HEK293 (cell line): ENCODE results near the gene POP7.

Source experiments
- CTCF ChIA-PET: fragments of 350-600 bp; formaldehyde crosslinking; extraction: SDS; loops from one replicate; lab custom pipeline; 2021; ENCODE audit warnings: antibody characterized with exemption; lab: Yijun Ruan, JAX
- POLR2A ChIA-PET: fragments of 300-600 bp; formaldehyde crosslinking; extraction: SDS; loops from one replicate; lab custom pipeline; 2020; ENCODE audit warnings: antibody characterized with exemption, inconsistent platforms; lab: Yijun Ruan, JAX
- H3K27ac ChIP-seq: fragments of 200-500 bp; sonication (Bioruptor generic); 2 replicates; pipeline ENCODE4 v1.5.1; 2014; ENCODE audit warnings: low read depth, low read length, control low read depth, inconsistent platforms; ENCODE audit errors: extremely low read depth
- H3K36me3 ChIP-seq, 2 experiments: fragments of 200-500 bp in 1 of 2; sonication (Bioruptor generic) in 1 of 2; 1 replicate in 1 of 2; 2 replicates in 1 of 2; pipeline ENCODE4 v1.5.1; 2014 to 2017; ENCODE audit warnings: inconsistent platforms in 2 of 2, low read length in 2 of 2; ENCODE audit not compliant: control insufficient read depth in 2 of 2, insufficient read depth in 1 of 2
- H3K4me1 ChIP-seq: fragments of 200-500 bp; sonication (Bioruptor generic); 2 replicates; pipeline ENCODE4 v1.5.1; 2014; ENCODE audit warnings: mild to moderate bottlenecking, low read length, inconsistent platforms; ENCODE audit not compliant: control insufficient read depth, insufficient read depth
- H3K4me3 ChIP-seq: 2 replicates; pipeline ENCODE4 v1.5.1; 2011; ENCODE audit warnings: low read depth, mild to moderate bottlenecking, control low read depth, low read length, moderate library complexity
- H3K9me3 ChIP-seq: fragments of 200-500 bp; sonication (Bioruptor generic); 2 replicates; pipeline ENCODE4 v1.5.1; 2014; ENCODE audit warnings: low read depth, low read length, inconsistent platforms; ENCODE audit not compliant: control insufficient read depth, insufficient read depth
- BCL11B ChIP-seq: fragments of 450-650 bp; formaldehyde crosslinking; IDR thresholded peaks from 2 replicates; pipeline ENCODE4 v1.5.1; 2016; ENCODE audit warnings: low read depth, missing biosample characterization, missing genetic modification characterization
- GFI1B ChIP-seq: fragments of 450-650 bp; formaldehyde crosslinking; IDR thresholded peaks from 2 replicates; pipeline ENCODE4 v1.5.1; 2016; ENCODE audit warnings: missing biosample characterization, missing genetic modification characterization
- GLIS2 ChIP-seq: fragments of 450-650 bp; formaldehyde crosslinking; IDR thresholded peaks from 2 replicates; pipeline ENCODE4 v1.5.1; 2016; ENCODE audit warnings: missing biosample characterization, missing genetic modification characterization
- IKZF3 ChIP-seq: fragments of 450-650 bp; IDR thresholded peaks from 2 replicates; pipeline ENCODE4 v1.5.0; 2018; ENCODE audit warnings: missing biosample characterization, mild to moderate bottlenecking, missing genetic modification characterization, moderate library complexity
- KLF16 ChIP-seq: fragments of 450-650 bp; formaldehyde crosslinking; IDR thresholded peaks from 2 replicates; pipeline ENCODE4 v1.5.1; 2017; ENCODE audit warnings: missing biosample characterization, missing genetic modification characterization
- KLF8 ChIP-seq: fragments of 450-650 bp; formaldehyde crosslinking; IDR thresholded peaks from 2 replicates; pipeline ENCODE4 v1.5.1; 2016; ENCODE audit warnings: missing biosample characterization, missing genetic modification characterization
- KLF9 ChIP-seq: fragments of 450-650 bp; formaldehyde crosslinking; IDR thresholded peaks from 2 replicates; pipeline ENCODE4 v1.5.1; 2016; ENCODE audit warnings: missing biosample characterization, missing genetic modification characterization, low read depth
- SCRT1 ChIP-seq: fragments of 450-650 bp; formaldehyde crosslinking; IDR thresholded peaks from 2 replicates; pipeline ENCODE4 v1.5.1; 2016; ENCODE audit warnings: missing biosample characterization, missing genetic modification characterization, borderline replicate concordance
- TCF7L2 ChIP-seq: IDR thresholded peaks from 2 replicates; pipeline ENCODE4 v1.6.1; 2011; ENCODE audit warnings: low read depth, mild to moderate bottlenecking, inconsistent platforms, low read length, moderate library complexity, borderline replicate concordance
- ZNF169 ChIP-seq: fragments of 450-650 bp; formaldehyde crosslinking; IDR thresholded peaks from 2 replicates; pipeline ENCODE4 v1.5.1; 2016; ENCODE audit warnings: missing biosample characterization, missing genetic modification characterization
- ZNF23 ChIP-seq: fragments of 450-650 bp; formaldehyde crosslinking; IDR thresholded peaks from 2 replicates; pipeline ENCODE4 v1.5.1; 2016; ENCODE audit warnings: missing biosample characterization, missing genetic modification characterization, borderline replicate concordance
- ZNF239 ChIP-seq: fragments of 450-650 bp; formaldehyde crosslinking; IDR thresholded peaks from 2 replicates; pipeline ENCODE4 v1.5.1; 2016; ENCODE audit warnings: missing biosample characterization, missing genetic modification characterization
- ZNF292 ChIP-seq: fragments of 450-650 bp; formaldehyde crosslinking; IDR thresholded peaks from 2 replicates; pipeline ENCODE4 v1.5.1; 2016; ENCODE audit warnings: low read depth, missing biosample characterization, missing genetic modification characterization, borderline replicate concordance
- ZNF311 ChIP-seq: fragments of 450-650 bp; formaldehyde crosslinking; IDR thresholded peaks from 2 replicates; pipeline ENCODE4 v1.5.1; 2017; ENCODE audit warnings: missing biosample characterization, missing genetic modification characterization, borderline replicate concordance
- ZNF37A ChIP-seq: fragments of 450-650 bp; IDR thresholded peaks from 2 replicates; pipeline ENCODE4 v1.5.1; 2018; ENCODE audit warnings: missing biosample characterization, missing genetic modification characterization
- ZNF391 ChIP-seq: fragments of 450-650 bp; formaldehyde crosslinking; IDR thresholded peaks from 2 replicates; pipeline ENCODE4 v1.5.1; 2016; ENCODE audit warnings: low read depth, missing biosample characterization, missing genetic modification characterization, borderline replicate concordance
- ZNF561 ChIP-seq: fragments of 450-650 bp; IDR thresholded peaks from 2 replicates; pipeline ENCODE4 v1.5.1; 2018; ENCODE audit warnings: missing biosample characterization, missing genetic modification characterization, borderline replicate concordance
- ZNF626 ChIP-seq: fragments of 450-650 bp; sonication (Bioruptor Pico); formaldehyde crosslinking; IDR thresholded peaks from 2 replicates; pipeline ENCODE4 v1.5.1; 2018; ENCODE audit warnings: missing biosample characterization, missing genetic modification characterization, inconsistent platforms
- ZNF707 ChIP-seq: fragments of 450-650 bp; formaldehyde crosslinking; IDR thresholded peaks from 2 replicates; pipeline ENCODE4 v1.5.1; 2016; ENCODE audit warnings: missing biosample characterization, missing genetic modification characterization
- TF ChIP-seq, protein P1 (sequence below): fragments of 450-650 bp; formaldehyde crosslinking; conservative IDR thresholded peaks from 2 replicates; pipeline ENCODE4 v1.5.1; 2016; ENCODE audit warnings: low read depth, missing biosample characterization, missing genetic modification characterization
- TF ChIP-seq, protein P2 (sequence below): fragments of 450-650 bp; formaldehyde crosslinking; IDR thresholded peaks from 2 replicates; pipeline ENCODE4 v1.5.1; 2016; ENCODE audit warnings: missing biosample characterization, missing genetic modification characterization
- TF ChIP-seq, protein P3 (sequence below): fragments of 450-650 bp; formaldehyde crosslinking; IDR thresholded peaks from 2 replicates; pipeline ENCODE4; 2016; ENCODE audit warnings: missing biosample characterization, missing genetic modification characterization
- TF ChIP-seq, protein P4 (sequence below): fragments of 450-650 bp; formaldehyde crosslinking; IDR thresholded peaks from 2 replicates; pipeline ENCODE4 v1.5.1; 2016; ENCODE audit warnings: missing biosample characterization, missing genetic modification characterization
- TF ChIP-seq, protein P5 (sequence below): fragments of 450-650 bp; formaldehyde crosslinking; IDR thresholded peaks from 2 replicates; pipeline ENCODE4 v1.5.1; 2016; ENCODE audit warnings: missing biosample characterization, missing genetic modification characterization

Gene POP7

DNA sequence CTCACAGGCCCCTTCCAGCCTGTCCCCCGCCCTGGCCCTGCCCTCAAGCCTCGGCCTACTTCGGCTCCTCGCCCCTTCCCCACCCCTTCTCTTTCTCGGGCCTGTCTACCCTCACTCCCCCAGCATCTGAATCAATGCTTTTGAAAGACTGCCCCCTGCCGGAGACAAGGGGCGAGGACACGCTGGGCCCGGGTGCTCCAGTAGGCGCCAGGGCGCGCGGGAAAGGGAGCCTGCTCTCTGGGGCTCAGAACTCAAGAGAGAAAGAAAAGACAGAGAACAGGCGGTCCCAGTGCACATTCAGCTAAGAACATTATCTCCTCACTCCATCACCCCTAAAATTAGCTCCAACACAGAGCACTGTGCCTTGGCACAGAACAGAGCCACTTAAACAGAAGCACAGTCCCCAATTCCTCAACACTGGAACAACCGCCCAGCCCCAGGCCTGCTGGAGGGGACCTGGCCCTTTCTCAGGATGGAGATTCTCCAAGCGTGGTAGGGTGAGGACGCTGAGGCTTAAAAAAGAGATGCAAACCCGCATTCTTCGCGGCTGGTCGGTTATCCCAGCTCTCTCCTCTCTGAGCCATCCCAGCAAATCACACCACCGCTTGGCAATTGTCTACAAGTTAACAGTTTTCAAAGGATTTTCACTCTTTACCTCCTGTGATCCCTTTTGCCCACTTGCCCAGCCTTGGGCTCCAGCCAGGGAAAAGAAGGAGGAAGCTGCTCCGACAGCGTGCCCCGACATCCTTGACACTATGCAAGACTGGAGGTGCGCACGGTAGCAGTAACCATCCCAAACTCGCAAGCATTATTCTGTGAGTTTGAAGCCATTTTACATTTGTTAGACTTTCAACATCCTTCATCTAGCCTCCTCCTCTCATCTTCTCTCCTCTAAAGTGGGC lies 14.0 kb upstream of the POP7 start (continued):
- TF ChIP-seq, protein P1, sequence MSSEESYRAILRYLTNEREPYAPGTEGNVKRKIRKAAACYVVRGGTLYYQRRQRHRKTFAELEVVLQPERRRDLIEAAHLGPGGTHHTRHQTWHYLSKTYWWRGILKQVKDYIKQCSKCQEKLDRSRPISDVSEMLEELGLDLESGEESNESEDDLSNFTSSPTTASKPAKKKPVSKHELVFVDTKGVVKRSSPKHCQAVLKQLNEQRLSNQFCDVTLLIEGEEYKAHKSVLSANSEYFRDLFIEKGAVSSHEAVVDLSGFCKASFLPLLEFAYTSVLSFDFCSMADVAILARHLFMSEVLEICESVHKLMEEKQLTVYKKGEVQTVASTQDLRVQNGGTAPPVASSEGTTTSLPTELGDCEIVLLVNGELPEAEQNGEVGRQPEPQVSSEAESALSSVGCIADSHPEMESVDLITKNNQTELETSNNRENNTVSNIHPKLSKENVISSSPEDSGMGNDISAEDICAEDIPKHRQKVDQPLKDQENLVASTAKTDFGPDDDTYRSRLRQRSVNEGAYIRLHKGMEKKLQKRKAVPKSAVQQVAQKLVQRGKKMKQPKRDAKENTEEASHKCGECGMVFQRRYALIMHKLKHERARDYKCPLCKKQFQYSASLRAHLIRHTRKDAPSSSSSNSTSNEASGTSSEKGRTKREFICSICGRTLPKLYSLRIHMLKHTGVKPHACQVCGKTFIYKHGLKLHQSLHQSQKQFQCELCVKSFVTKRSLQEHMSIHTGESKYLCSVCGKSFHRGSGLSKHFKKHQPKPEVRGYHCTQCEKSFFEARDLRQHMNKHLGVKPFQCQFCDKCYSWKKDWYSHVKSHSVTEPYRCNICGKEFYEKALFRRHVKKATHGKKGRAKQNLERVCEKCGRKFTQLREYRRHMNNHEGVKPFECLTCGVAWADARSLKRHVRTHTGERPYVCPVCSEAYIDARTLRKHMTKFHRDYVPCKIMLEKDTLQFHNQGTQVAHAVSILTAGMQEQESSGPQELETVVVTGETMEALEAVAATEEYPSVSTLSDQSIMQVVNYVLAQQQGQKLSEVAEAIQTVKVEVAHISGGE = no peak
- no peak for TF ChIP-seq ZNF626
- TF ChIP-seq, protein P2, sequence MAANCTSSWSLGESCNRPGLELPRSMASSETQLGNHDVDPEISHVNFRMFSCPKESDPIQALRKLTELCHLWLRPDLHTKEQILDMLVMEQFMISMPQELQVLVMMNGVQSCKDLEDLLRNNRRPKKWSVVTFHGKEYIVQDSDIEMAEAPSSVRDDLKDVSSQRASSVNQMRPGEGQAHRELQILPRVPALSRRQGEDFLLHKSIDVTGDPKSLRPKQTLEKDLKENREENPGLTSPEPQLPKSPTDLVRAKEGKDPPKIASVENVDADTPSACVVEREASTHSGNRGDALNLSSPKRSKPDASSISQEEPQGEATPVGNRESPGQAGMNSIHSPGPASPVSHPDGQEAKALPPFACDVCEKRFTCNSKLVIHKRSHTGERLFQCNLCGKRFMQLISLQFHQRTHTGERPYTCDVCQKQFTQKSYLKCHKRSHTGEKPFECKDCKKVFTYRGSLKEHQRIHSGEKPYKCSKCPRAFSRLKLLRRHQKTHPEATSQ (tag by site-specific recombination) = no peak
- no peak for TF ChIP-seq KLF16 (tag by site-specific recombination)
- peak; percentile 48; the same call in 1 of the 2 replicates for TF ChIP-seq KLF8 (tag by site-specific recombination)
- no peak for TF ChIP-seq ZNF169
- TF ChIP-seq GLIS2 = no peak
- no peak for TF ChIP-seq BCL11B
- TF ChIP-seq, protein P3, sequence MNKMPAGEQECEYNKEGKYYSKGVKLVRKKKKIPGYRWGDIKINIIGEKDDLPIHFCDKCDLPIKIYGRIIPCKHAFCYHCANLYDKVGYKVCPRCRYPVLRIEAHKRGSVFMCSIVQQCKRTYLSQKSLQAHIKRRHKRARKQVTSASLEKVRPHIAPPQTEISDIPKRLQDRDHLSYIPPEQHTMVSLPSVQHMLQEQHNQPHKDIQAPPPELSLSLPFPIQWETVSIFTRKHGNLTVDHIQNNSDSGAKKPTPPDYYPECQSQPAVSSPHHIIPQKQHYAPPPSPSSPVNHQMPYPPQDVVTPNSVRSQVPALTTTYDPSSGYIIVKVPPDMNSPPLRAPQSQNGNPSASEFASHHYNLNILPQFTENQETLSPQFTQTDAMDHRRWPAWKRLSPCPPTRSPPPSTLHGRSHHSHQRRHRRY (tag by site-specific recombination) = no peak

DNA sequence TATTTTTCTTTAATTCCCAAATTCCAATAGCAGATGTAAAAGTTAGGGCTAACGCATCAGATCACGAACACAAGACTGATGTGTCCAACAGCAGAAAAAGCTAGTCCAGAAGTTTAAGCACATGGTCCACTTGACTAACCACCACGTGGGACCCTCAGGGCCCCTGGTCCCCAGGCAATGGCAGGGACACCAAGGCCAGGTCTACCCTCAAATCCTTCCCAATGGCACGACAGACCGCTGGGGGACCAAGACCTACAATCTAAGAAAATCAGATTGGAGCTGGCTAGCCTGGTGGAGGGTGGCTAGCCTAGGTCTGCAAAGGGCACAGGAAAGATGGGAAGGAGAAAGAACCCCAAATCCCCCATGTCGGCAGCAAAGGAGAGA lies 13.4 kb upstream of the POP7 start:
- Histone ChIP-seq H3K4me1 (peaks cover 2% of the 10 kb centered on the region; the same call in 1 of the 2 replicates), H3K36me3 (peaks cover 0 to 28% of the 10 kb centered on the region in 2 experiments; a peak in 2 of 3 replicates), H3K9me3 (no peaks in the 10 kb centered on the region), H3K4me3 (peak overlapping the region; percentile 56), H3K27ac (no peak overlapping the region; the same call in 1 of the 2 replicates)
- CTCF ChIA-PET = interaction anchor here (0.5 to 5.5 kb wide), 29 partner anchors 9 to 404 kb away, joined by 3 to 77 read pairs (median 4); partner anchors contain the start of genes FBXO24, LRCH4, MOSPD3 and POP7
- POLR2A ChIA-PET = interaction anchor here (0.7 to 2.8 kb wide), 8 partner anchors 10 to 197 kb away, joined by 3 to 18 read pairs (median 5); partner anchors contain the start of genes FBXO24, LRCH4, POP7 and UFSP1
- TF ChIP-seq ZNF239 (tag by site-specific recombination) = no peak
- TF ChIP-seq ZNF391 (tag by site-specific recombination) = no peak
- no peak for TF ChIP-seq ZNF707 (tag by site-specific recombination)
- no peak for TF ChIP-seq ZNF169
- TF ChIP-seq SCRT1 = no peak
- no peak for TF ChIP-seq TCF7L2
- no peak for TF ChIP-seq ZNF561 (tag by site-specific recombination)
- TF ChIP-seq, protein P4, sequence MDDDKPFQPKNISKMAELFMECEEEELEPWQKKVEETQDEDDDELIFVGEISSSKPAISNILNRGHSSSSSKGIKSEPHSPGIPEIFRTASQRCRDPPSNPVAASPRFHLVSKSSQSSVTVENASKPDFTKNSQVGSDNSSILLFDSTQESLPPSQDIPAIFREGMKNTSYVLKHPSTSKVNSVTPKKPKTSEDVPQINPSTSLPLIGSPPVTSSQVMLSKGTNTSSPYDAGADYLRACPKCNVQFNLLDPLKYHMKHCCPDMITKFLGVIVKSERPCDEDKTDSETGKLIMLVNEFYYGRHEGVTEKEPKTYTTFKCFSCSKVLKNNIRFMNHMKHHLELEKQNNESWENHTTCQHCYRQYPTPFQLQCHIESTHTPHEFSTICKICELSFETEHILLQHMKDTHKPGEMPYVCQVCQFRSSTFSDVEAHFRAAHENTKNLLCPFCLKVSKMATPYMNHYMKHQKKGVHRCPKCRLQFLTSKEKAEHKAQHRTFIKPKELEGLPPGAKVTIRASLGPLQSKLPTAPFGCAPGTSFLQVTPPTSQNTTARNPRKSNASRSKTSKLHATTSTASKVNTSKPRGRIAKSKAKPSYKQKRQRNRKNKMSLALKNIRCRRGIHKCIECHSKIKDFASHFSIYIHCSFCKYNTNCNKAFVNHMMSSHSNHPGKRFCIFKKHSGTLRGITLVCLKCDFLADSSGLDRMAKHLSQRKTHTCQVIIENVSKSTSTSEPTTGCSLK (tag by site-specific recombination) = no peak
- no peak for TF ChIP-seq ZNF311 (tag by site-specific recombination)
- TF ChIP-seq KLF9 (tag by site-specific recombination) = no peak
- no peak for TF ChIP-seq ZNF292 (tag by site-specific recombination)
- no peak for TF ChIP-seq ZNF37A (tag by site-specific recombination)
- TF ChIP-seq, protein P5, sequence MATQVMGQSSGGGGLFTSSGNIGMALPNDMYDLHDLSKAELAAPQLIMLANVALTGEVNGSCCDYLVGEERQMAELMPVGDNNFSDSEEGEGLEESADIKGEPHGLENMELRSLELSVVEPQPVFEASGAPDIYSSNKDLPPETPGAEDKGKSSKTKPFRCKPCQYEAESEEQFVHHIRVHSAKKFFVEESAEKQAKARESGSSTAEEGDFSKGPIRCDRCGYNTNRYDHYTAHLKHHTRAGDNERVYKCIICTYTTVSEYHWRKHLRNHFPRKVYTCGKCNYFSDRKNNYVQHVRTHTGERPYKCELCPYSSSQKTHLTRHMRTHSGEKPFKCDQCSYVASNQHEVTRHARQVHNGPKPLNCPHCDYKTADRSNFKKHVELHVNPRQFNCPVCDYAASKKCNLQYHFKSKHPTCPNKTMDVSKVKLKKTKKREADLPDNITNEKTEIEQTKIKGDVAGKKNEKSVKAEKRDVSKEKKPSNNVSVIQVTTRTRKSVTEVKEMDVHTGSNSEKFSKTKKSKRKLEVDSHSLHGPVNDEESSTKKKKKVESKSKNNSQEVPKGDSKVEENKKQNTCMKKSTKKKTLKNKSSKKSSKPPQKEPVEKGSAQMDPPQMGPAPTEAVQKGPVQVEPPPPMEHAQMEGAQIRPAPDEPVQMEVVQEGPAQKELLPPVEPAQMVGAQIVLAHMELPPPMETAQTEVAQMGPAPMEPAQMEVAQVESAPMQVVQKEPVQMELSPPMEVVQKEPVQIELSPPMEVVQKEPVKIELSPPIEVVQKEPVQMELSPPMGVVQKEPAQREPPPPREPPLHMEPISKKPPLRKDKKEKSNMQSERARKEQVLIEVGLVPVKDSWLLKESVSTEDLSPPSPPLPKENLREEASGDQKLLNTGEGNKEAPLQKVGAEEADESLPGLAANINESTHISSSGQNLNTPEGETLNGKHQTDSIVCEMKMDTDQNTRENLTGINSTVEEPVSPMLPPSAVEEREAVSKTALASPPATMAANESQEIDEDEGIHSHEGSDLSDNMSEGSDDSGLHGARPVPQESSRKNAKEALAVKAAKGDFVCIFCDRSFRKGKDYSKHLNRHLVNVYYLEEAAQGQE = no peak
- TF ChIP-seq GFI1B = no peak
- no peak for TF ChIP-seq IKZF3
- no peak for TF ChIP-seq ZNF23
